Measurements from ENCODE around the gene TAGLN. TPM values are rescaled to one million over a fixed set of nuclear protein-coding genes. Genes with fewer than 3 reads are reported as not detected.

TAGLN gene
- polyA plus RNA-seq, 1 experiment: 3,100 TPM

GRCh38 chr11:117195258-117195657, 3.9 kb upstream of the TAGLN start:
- no peak for DNase-seq (ENCODE audit: low read depth, low spot score)
- H3K27me3 ChIP-seq (ENCODE audit: control insufficient read depth, insufficient read depth, low read length): no peaks in the 10 kb centered on the region
- no peak overlapping the region for H3K27ac ChIP-seq (ENCODE audit: low read depth, low read length)
- ChIA-PET POLR2A (interaction anchor here (0.6 kb wide), 1 partner anchor 15 kb away, joined by 10 read pairs; no protein-coding TSS in a partner anchor), CTCF (interaction anchor here (2.9 kb wide), 1 partner anchor 31 kb away, joined by 11 read pairs; no protein-coding TSS in a partner anchor)
- H3K4me3 ChIP-seq (ENCODE audit: low read depth, low read length): no peak overlapping the region
- no peak for TF ChIP-seq CTCF (IDR thresholded peaks at IDR 0.05; ENCODE audit: low read depth, low read length)
- H3K9me3 ChIP-seq (ENCODE audit: control insufficient read depth, insufficient read depth, low read length): no peaks in the 10 kb centered on the region; the same call in 1 of the 2 replicates

GRCh38 chr11:117195761-117196160, 3.4 kb upstream of the TAGLN start:
- CTCF ChIA-PET: interaction anchor here (0.6 to 2.9 kb wide), 2 partner anchors 31 to 752 kb away, joined by 3 to 11 read pairs; no protein-coding TSS in a partner anchor

GRCh38 chr11:117197006-117197405, 2.2 kb upstream of the TAGLN start:
- POLR2A ChIA-PET: interaction anchor here (0.6 to 1.2 kb wide), 2 partner anchors 15 to 50 kb away, joined by 3 read pairs; no protein-coding TSS in a partner anchor
- CTCF ChIA-PET: interaction anchor here (0.7 to 2.9 kb wide), 5 partner anchors 17 to 35 kb away, joined by 3 to 11 read pairs (median 5); partner anchors contain the start of gene SIDT2
- TF ChIP-seq CTCF (IDR thresholded peaks at IDR 0.05; ENCODE audit: low read depth, low read length): no peak
- no peak for DNase-seq (ENCODE audit: low read depth, low spot score)
- Histone ChIP-seq H3K9me3 (ENCODE audit: control insufficient read depth, insufficient read depth, low read length) (no peaks in the 10 kb centered on the region; the same call in 1 of the 2 replicates), H3K27ac (ENCODE audit: low read depth, low read length) (peak overlapping the region; percentile 11), H3K4me3 (ENCODE audit: low read depth, low read length) (no peak overlapping the region), H3K27me3 (ENCODE audit: control insufficient read depth, insufficient read depth, low read length) (no peaks in the 10 kb centered on the region)

More at GRCh38 chr11:117195761-117196160, 3.4 kb upstream of the TAGLN start:
- H3K4me3 ChIP-seq (ENCODE audit: low read depth, low read length): no peak overlapping the region
- no peak for DNase-seq (ENCODE audit: low read depth, low spot score)
- POLR2A ChIA-PET: interaction anchor here (0.6 kb wide), 1 partner anchor 15 kb away, joined by 10 read pairs; no protein-coding TSS in a partner anchor
- no peak for TF ChIP-seq CTCF (IDR thresholded peaks at IDR 0.05; ENCODE audit: low read depth, low read length)
- no peaks in the 10 kb centered on the region for H3K27me3 ChIP-seq (ENCODE audit: control insufficient read depth, insufficient read depth, low read length)
- H3K27ac ChIP-seq (ENCODE audit: low read depth, low read length): no peak overlapping the region
- H3K9me3 ChIP-seq (ENCODE audit: control insufficient read depth, insufficient read depth, low read length): no peaks in the 10 kb centered on the region; the same call in 1 of the 2 replicates

DNA sequence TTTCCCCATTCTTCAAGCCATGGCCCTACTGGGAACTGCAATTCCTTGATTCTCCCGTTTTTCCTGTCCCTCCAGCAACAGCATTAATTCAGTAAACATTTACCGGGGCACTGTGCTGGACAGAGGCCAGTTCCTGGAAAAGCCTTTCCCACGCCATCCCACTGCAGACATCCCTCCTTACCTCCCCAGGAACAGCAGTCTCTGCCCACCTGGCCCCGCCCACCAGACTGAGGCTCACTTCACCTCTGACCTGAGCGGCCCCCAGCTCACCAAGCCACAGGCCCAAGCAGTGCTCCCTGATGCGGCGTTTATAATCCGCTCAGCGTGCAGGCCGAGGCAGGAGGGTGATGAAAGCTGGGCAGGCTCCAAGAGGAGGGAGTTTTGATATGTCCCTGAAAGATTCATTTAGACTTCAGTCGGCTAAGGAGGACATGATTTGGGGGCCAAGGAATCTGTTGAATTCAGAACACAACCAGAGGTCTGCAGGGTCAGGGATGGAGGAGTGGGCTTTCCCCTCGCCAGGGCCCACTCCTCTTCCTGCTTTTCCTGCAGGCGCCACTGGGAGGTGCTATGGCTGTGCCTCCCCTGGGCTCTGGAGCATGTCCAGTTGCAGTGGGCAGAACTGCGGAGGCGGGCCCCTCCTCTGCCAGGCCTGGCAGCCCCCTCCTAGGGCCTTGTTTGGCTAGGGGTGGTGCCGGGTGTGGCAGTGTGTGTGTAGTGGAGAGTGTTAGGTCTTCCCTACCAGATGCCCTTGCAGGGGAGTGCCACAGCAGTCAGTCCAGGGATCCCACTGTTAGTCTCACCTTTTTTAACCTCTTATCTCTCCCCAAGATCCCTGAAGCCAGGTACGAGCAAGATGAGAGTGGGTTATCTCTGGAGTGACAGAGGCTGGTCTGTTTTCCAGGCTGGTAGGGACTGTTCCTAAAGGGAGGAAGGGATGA, 1.4 kb upstream of the TAGLN start:
- DNase-seq (ENCODE audit: low read depth, low spot score): no peak
- POLR2A ChIA-PET: interaction anchor here (0.6 to 2.4 kb wide), 5 partner anchors 9 to 24 kb away, joined by 3 to 15 read pairs (median 3); no protein-coding TSS in a partner anchor

More for the DNA sequence above, 1.4 kb upstream of the TAGLN start:
- Histone ChIP-seq H3K4me3 (ENCODE audit: low read depth, low read length) (peak overlapping the region; percentile 88), H3K27ac (ENCODE audit: low read depth, low read length) (peak overlapping the region; percentile 96), H3K27me3 (ENCODE audit: control insufficient read depth, insufficient read depth, low read length) (no peaks in the 10 kb centered on the region), H3K9me3 (ENCODE audit: control insufficient read depth, insufficient read depth, low read length) (no peaks in the 10 kb centered on the region; the same call in 1 of the 2 replicates)
- peak; percentile 70 for TF ChIP-seq CTCF (IDR thresholded peaks at IDR 0.05; ENCODE audit: low read depth, low read length)
- CTCF ChIA-PET: interaction anchor here (0.6 to 2.9 kb wide), 10 partner anchors 13 to 34 kb away, joined by 3 to 11 read pairs (median 4); partner anchors contain the start of gene SIDT2
